H1 (cell line): ENCODE results near the gene RAMACL. TPM values are rescaled to one million over a fixed set of nuclear protein-coding genes. Genes with fewer than 3 reads are reported as not detected.

ENCODE experiments used
- CEBPB ChIP-seq: IDR thresholded peaks from 2 replicates; pipeline ENCODE4 v1.6.1; 2012; ENCODE audit warnings: low read depth, low read length
- GABPA ChIP-seq: IDR thresholded peaks from 2 replicates; pipeline ENCODE4 v1.6.1; 2011; ENCODE audit warnings: mild to moderate bottlenecking, low read length, moderate library complexity, borderline replicate concordance; ENCODE audit not compliant: insufficient read depth
- HDAC6 ChIP-seq: IDR thresholded peaks from one replicate; pipeline ENCODE4 v1.7.1; 2012; ENCODE audit warnings: low read depth, mild to moderate bottlenecking, inconsistent platforms, low read length, moderate library complexity
- JUND ChIP-seq: IDR thresholded peaks from 2 replicates; pipeline ENCODE4 v1.6.1; 2011; ENCODE audit warnings: mild to moderate bottlenecking, improper control_type of control experiment, low read length
- KDM5A ChIP-seq: fragments of 200-600 bp; IDR thresholded peaks from 2 replicates; pipeline ENCODE4 v1.7.1; 2012; ENCODE audit warnings: mild to moderate bottlenecking, low read length, inconsistent platforms, mixed read lengths
- MAX ChIP-seq: IDR thresholded peaks from 2 replicates; pipeline ENCODE4 v1.6.1; 2012; ENCODE audit warnings: inconsistent platforms
- RBBP5 ChIP-seq: IDR thresholded peaks from 2 replicates; pipeline ENCODE4 v1.7.1; 2012; ENCODE audit warnings: low read depth, mild to moderate bottlenecking, inconsistent platforms, low read length, moderate library complexity, borderline replicate concordance
- SP1 ChIP-seq: IDR thresholded peaks from 2 replicates; pipeline ENCODE4 v1.6.1; 2011; ENCODE audit warnings: low read depth, low read length
- TBP ChIP-seq: IDR thresholded peaks from 2 replicates; pipeline ENCODE4 v1.6.1; 2011; ENCODE audit warnings: low read depth, low read length, improper control_type of control experiment
- polyA plus RNA-seq, 7 experiments: library from polyadenylated mRNA; depleted of rRNA in 3 of 7; stranded (reverse) in 5 of 7; unstranded in 2 of 7; fragments of >200 nt in 5 of 7; fragments of 200-250 nt in 2 of 7; gene quantifications; 1 replicate in 5 of 7; 2 replicates in 1 of 7; 4 replicates in 1 of 7; pipeline versions ENCODE4 v1.2.1 to v1.2.3, GENCODE V29; 2011 to 2013; ENCODE audit warnings: missing spikeins in 2 of 7, mixed read lengths in 2 of 7
- total RNA-seq: library from RNA; stranded (reverse); fragmentation: NEBNext Ultra II Directional; extraction: Animal tissue kit (Norgen Biotek cat#: 25700); gene quantifications from 2 replicates; pipeline ENCODE4 v1.2.1, GENCODE V29; 2021
- TF ChIP-seq, protein P1 (sequence below): IDR thresholded peaks from 2 replicates; pipeline ENCODE4 v1.6.1; 2011; ENCODE audit warnings: low read length, improper control_type of control experiment

The RAMACL gene
- total and polyA plus RNA-seq, 2 of the 8 experiments (the other 6 are each of a cell fraction or from before 2014, with no cell fraction given), result 0.23 to 0.97 TPM

DNA sequence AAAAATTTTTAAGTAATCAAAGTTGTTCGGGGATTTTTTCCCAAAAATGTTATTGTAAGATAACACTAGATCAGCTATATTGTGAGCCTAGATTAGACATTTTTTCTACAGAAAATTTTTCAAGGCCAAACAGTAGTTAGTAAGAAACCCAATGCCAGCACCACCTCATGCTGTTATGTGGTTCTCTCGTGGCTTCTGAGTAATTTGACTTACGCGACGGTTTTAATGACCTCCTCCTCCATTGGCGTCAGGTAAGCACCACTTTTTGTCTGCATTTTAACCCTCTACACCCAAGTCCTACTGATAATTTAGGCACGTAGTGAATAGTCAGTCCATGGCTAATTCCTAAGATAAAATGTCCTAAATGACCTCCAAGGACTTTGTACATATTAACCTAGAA lies 30.9 kb upstream of the RAMACL start (continued):
- TF ChIP-seq, protein P1, sequence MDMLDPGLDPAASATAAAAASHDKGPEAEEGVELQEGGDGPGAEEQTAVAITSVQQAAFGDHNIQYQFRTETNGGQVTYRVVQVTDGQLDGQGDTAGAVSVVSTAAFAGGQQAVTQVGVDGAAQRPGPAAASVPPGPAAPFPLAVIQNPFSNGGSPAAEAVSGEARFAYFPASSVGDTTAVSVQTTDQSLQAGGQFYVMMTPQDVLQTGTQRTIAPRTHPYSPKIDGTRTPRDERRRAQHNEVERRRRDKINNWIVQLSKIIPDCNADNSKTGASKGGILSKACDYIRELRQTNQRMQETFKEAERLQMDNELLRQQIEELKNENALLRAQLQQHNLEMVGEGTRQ, result no peak
- TF ChIP-seq CEBPB (no peak), JUND (no peak), KDM5A (no peak), HDAC6 (no peak), MAX (no peak), SP1 (no peak), GABPA (no peak), RBBP5 (no peak), TBP (no peak)
